A673 (cell line): ENCODE measurements around the gene TMEM72. TPM values are rescaled to one million over a fixed set of nuclear protein-coding genes. Genes with fewer than 3 reads are reported as not detected.

Experiments used
- BruUV-seq: library from RNA; stranded (reverse); fragments of 400-500 nt; replicated peaks from 2 replicates; lab custom pipeline; 2021; lab: Mats Ljungman, UMichigan
- CTCF ChIA-PET: fragments of 300-600 bp; sonication (Branson Sonifier 250); formaldehyde crosslinking; loops from one replicate; lab custom pipeline; 2022; ENCODE audit warnings: antibody characterized with exemption; lab: Charles Lee
- POLR2A ChIA-PET: fragments of 300-600 bp; sonication (Branson Sonifier 250); formaldehyde crosslinking; loops from one replicate; lab custom pipeline; 2022; ENCODE audit warnings: antibody characterized with exemption; ENCODE audit not compliant: low non-redundant PET; lab: Charles Lee
- DNase-seq: peaks from one replicate; pipeline ENCODE4 v3.0.0-alpha.2; 2015; ENCODE audit warnings: low spot score
- H3K27ac ChIP-seq: fragments of 200-600 bp; sonication (generic); 2 replicates; pipeline ENCODE4 v1.5.1; 2016; ENCODE audit warnings: mixed run types, low read depth, mild to moderate bottlenecking, mixed read lengths, antibody characterized with exemption, low read length; ENCODE audit not compliant: poor library complexity, severe bottlenecking
- H3K27me3 ChIP-seq: fragments of 200-600 bp; sonication (generic); replicated peaks from 2 replicates; pipeline ENCODE4 v1.6.1; 2017; ENCODE audit warnings: mixed run types, low read depth, mild to moderate bottlenecking, mixed read lengths, antibody characterized with exemption, low read length; ENCODE audit not compliant: insufficient read depth, poor library complexity
- H3K36me3 ChIP-seq: fragments of 200-600 bp; sonication (generic); 2 replicates; pipeline ENCODE4 v1.6.1; 2016; ENCODE audit warnings: mixed run types, mild to moderate bottlenecking, mixed read lengths, antibody characterized with exemption, low read length; ENCODE audit not compliant: insufficient read depth, poor library complexity, severe bottlenecking
- H3K4me1 ChIP-seq: fragments of 200-600 bp; sonication (generic); 2 replicates; pipeline ENCODE4 v1.6.1; 2017; ENCODE audit warnings: mixed run types, mild to moderate bottlenecking, mixed read lengths, antibody characterized with exemption, low read length; ENCODE audit not compliant: insufficient read depth, poor library complexity, severe bottlenecking
- H3K4me3 ChIP-seq: fragments of 200-600 bp; sonication (generic); 2 replicates; pipeline ENCODE4 v1.5.1; 2016; ENCODE audit warnings: low read depth, mixed run types, mild to moderate bottlenecking, mixed read lengths, low read length; ENCODE audit not compliant: poor library complexity, severe bottlenecking
- H3K9me3 ChIP-seq: fragments of 200-600 bp; sonication (generic); 2 replicates; pipeline ENCODE4 v1.6.1; 2016; ENCODE audit warnings: mixed run types, low read depth, mild to moderate bottlenecking, mixed read lengths, antibody characterized with exemption, low read length; ENCODE audit not compliant: poor library complexity, severe bottlenecking
- CTCF ChIP-seq: fragments of 300-800, 200-600 bp; sonication (generic); conservative IDR thresholded peaks from 2 replicates; pipeline ENCODE4 v1.5.1; 2017; ENCODE audit warnings: low read depth, mild to moderate bottlenecking, antibody characterized with exemption, low read length, moderate library complexity, mixed read lengths
- EZH2 ChIP-seq: fragments of 200-600 bp; sonication (generic); IDR thresholded peaks from 2 replicates; pipeline ENCODE4 v1.6.1; 2017; ENCODE audit warnings: borderline replicate concordance, low read depth, mild to moderate bottlenecking, mixed read lengths, antibody characterized with exemption, low read length; ENCODE audit not compliant: poor library complexity, severe bottlenecking
- intact Hi-C: fragments of 100-400 bp; cut with micrococcal nuclease; formaldehyde crosslinking; loops from one replicate; pipeline ENCODE4 v1.10.0; 2022; ENCODE audit not compliant: unreplicated experiment
- total RNA-seq: library from RNA; stranded (reverse); gene quantifications from 2 replicates; pipeline ENCODE4 v1.2.3, GENCODE V29; 2021

Gene TMEM72
- total RNA-seq, 1 experiment from 2014 or later, result 0.80 TPM

GRCh38 chr10:44958898-44959246, 47.7 kb downstream of the TMEM72 start:
- Histone ChIP-seq H3K27me3 (no peaks in the 10 kb centered on the region), H3K9me3 (no peaks in the 10 kb centered on the region), H3K27ac (no peak overlapping the region), H3K4me3 (peak overlapping the region; percentile 78), H3K4me1 (peaks cover 13% of the 10 kb centered on the region), H3K36me3 (no peaks in the 10 kb centered on the region)
- no peak for TF ChIP-seq EZH2
- ChIA-PET POLR2A (no interaction called here), CTCF (no interaction called here)
- DNase-seq, result no peak
- intact Hi-C loops, result no loop called here
- BruUV-seq, result TSS peak; percentile 77

- H3K4me3 ChIP-seq, result peak within 1 kb of the TSS; percentile 78
- H3K9me3 ChIP-seq, result no peaks in the 10 kb centered on the region
- no TSS peak for BruUV-seq
- no peaks in the 10 kb centered on the region for H3K27me3 ChIP-seq
- H3K36me3 ChIP-seq, result no peaks in the 10 kb centered on the region
- peak; percentile 78 for DNase-seq
- ChIA-PET CTCF (no interaction called here), POLR2A (no interaction called here)
- TF ChIP-seq CTCF, result no peak
- no peak for TF ChIP-seq EZH2
- H3K27ac ChIP-seq, result peak within 1 kb of the TSS; percentile 61
- intact Hi-C loops, result no loop called here
- H3K4me1 ChIP-seq, result peaks cover 13% of the 10 kb centered on the region
Observed at GRCh38 chr10:44959247-44960087, 48.3 kb downstream of the TMEM72 start, which contains the start of gene RASSF4. RASSF4 (plus strand) TSS chr10:44959802; CDS start chr10:44970203, 10,401 bp downstream.

GRCh38 chr10:44960088-44960460, 48.9 kb downstream of the TMEM72 start:
- Histone ChIP-seq H3K27me3 (no peaks in the 10 kb centered on the region), H3K9me3 (no peaks in the 10 kb centered on the region), H3K4me3 (peak overlapping the region; percentile 78), H3K4me1 (peaks cover 13% of the 10 kb centered on the region), H3K27ac (no peak overlapping the region), H3K36me3 (no peaks in the 10 kb centered on the region)
- intact Hi-C loops, result no loop called here
- TF ChIP-seq EZH2 (no peak), CTCF (no peak)
- no TSS peak for BruUV-seq
- ChIA-PET POLR2A (no interaction called here), CTCF (no interaction called here)
- DNase-seq, result no peak
